Endothelial cell of umbilical vein (primary cell): Measurements from ENCODE around the gene LSM14B. TPM values are rescaled to one million over a fixed set of nuclear protein-coding genes. Genes with fewer than 3 reads are reported as not detected.

Source experiments
- BruUV-seq: library from RNA; stranded (reverse); fragments of 400-500 nt; replicated peaks from 2 replicates; lab custom pipeline; 2021; lab: Mats Ljungman, UMichigan
- CTCF ChIA-PET: fragments of 300-600, 350-600 bp; sonication (Branson Sonifier 250); formaldehyde crosslinking; loops from one replicate; lab custom pipeline; 2021; ENCODE audit warnings: antibody characterized with exemption, inconsistent platforms; lab: Charles Lee
- POLR2A ChIA-PET: fragments of 300-600, 350-600 bp; sonication (Branson Sonifier 250); formaldehyde crosslinking; loops from one replicate; lab custom pipeline; 2021; ENCODE audit warnings: antibody characterized with exemption, inconsistent platforms; lab: Charles Lee
- DNase-seq: peaks from one replicate; pipeline ENCODE4 v3.0.0-alpha.2; 2011; ENCODE audit warnings: low read depth, low spot score
- FAIRE-seq: peaks from 2 replicates; lab custom pipeline; 2011; peaks lifted over from hg19 to GRCh38; lab: Jason Lieb, UNC
- H2AFZ ChIP-seq: 2 replicates; pipeline ENCODE4 v1.6.0; 2012; ENCODE audit warnings: low read depth, low read length, control low read depth, inconsistent platforms
- H3K27ac ChIP-seq: 2 replicates; pipeline ENCODE4 v1.5.1; 2011; ENCODE audit warnings: low read depth, mild to moderate bottlenecking, control low read depth, low read length, moderate library complexity; ENCODE audit not compliant: insufficient read depth
- H3K27me3 ChIP-seq, 2 experiments: 2 replicates each; pipeline versions ENCODE4 v1.6.0 to v1.6.1; 2011; ENCODE audit warnings: low read length in 2 of 2, mixed read lengths in 1 of 2; ENCODE audit not compliant: control insufficient read depth in 2 of 2, insufficient read depth in 2 of 2
- H3K36me3 ChIP-seq, 2 experiments: 2 replicates in 1 of 2; 3 replicates in 1 of 2; pipeline ENCODE4 v1.5.1; 2011; ENCODE audit warnings: low read length in 2 of 2, mild to moderate bottlenecking in 1 of 2, moderate library complexity in 1 of 2; ENCODE audit not compliant: control insufficient read depth in 2 of 2, insufficient read depth in 2 of 2; ENCODE audit errors: extremely low read depth in 1 of 2
- H3K4me1 ChIP-seq: 3 replicates; pipeline ENCODE4 v1.5.1; 2011; ENCODE audit warnings: mild to moderate bottlenecking, low read length; ENCODE audit not compliant: control insufficient read depth, insufficient read depth; ENCODE audit errors: extremely low read depth
- H3K4me2 ChIP-seq: 2 replicates; pipeline ENCODE4 v1.6.1; 2011; ENCODE audit warnings: low read length, control low read depth, mixed read lengths; ENCODE audit not compliant: insufficient read depth
- H3K4me3 ChIP-seq, 3 experiments: fragments of 200-600 bp in 1 of 3; sonication (generic), shearing (Covaris generic) in 1 of 3; replicated peaks in 1 of 3; 2 replicates each; pipeline ENCODE4 v1.5.1; 2011 to 2016; ENCODE audit warnings: control low read depth in 3 of 3, low read length in 3 of 3, mild to moderate bottlenecking in 2 of 3, inconsistent platforms in 1 of 3, low read depth in 1 of 3, moderate library complexity in 1 of 3; ENCODE audit not compliant: insufficient read depth in 1 of 3
- H3K79me2 ChIP-seq: 2 replicates; pipeline ENCODE4 v1.6.0; 2012; ENCODE audit warnings: low read length, inconsistent platforms; ENCODE audit not compliant: control insufficient read depth, insufficient read depth
- H3K9ac ChIP-seq: replicated peaks from 2 replicates; pipeline ENCODE3; 2011; ENCODE audit warnings: low read length, control low read depth; ENCODE audit not compliant: insufficient read depth; ENCODE audit errors: extremely low read depth
- H3K9me1 ChIP-seq: replicated peaks from 3 replicates; pipeline ENCODE4 v1.6.0; 2011; ENCODE audit warnings: mild to moderate bottlenecking, low read length; ENCODE audit not compliant: control insufficient read depth, insufficient read depth; ENCODE audit errors: extremely low read depth
- H3K9me3 ChIP-seq: replicated peaks from 2 replicates; pipeline ENCODE4 v1.5.1; 2012; ENCODE audit warnings: low read length, inconsistent platforms; ENCODE audit not compliant: control insufficient read depth, insufficient read depth
- H4K20me1 ChIP-seq: replicated peaks from 2 replicates; pipeline ENCODE3; 2011; ENCODE audit warnings: mild to moderate bottlenecking, low read length; ENCODE audit not compliant: control insufficient read depth, insufficient read depth; ENCODE audit errors: extremely low read depth
- CTCF ChIP-seq, 2 donors: IDR thresholded peaks; 1 replicate in 1 of 2; 2 replicates in 1 of 2; pipeline ENCODE4 v1.5.1; 2011; ENCODE audit warnings: low read length in 2 of 2, mild to moderate bottlenecking in 2 of 2, moderate library complexity in 2 of 2, control low read depth in 1 of 2, inconsistent platforms in 1 of 2, low read depth in 1 of 2; ENCODE audit not compliant: insufficient read depth in 1 of 2; ENCODE audit errors: extremely low read depth in 1 of 2
- EZH2 ChIP-seq: IDR thresholded peaks from 2 replicates; pipeline ENCODE4 v1.6.1; 2012; ENCODE audit warnings: borderline replicate concordance, low read depth, mild to moderate bottlenecking, moderate library complexity, low read length, inconsistent platforms; ENCODE audit not compliant: severe bottlenecking
- FOS ChIP-seq: IDR thresholded peaks from 2 replicates; pipeline ENCODE4 v1.6.1; 2011; ENCODE audit warnings: mild to moderate bottlenecking, low read length, moderate library complexity, borderline replicate concordance; ENCODE audit not compliant: insufficient read depth
- GATA2 ChIP-seq: IDR thresholded peaks from 2 replicates; pipeline ENCODE4 v1.7.0; 2011; ENCODE audit warnings: low read depth, mild to moderate bottlenecking, moderate library complexity, mixed read lengths, low read length; ENCODE audit not compliant: insufficient read length, insufficient read depth
- JUN ChIP-seq: IDR thresholded peaks from 2 replicates; pipeline ENCODE4 v1.6.1; 2011; ENCODE audit warnings: borderline replicate concordance, low read depth; ENCODE audit not compliant: insufficient read length, insufficient read depth
- MAX ChIP-seq: IDR thresholded peaks from 2 replicates; pipeline ENCODE4 v1.6.1; 2011; ENCODE audit not compliant: insufficient read depth, insufficient read length
- MYC ChIP-seq: IDR thresholded peaks from one replicate; pipeline ENCODE4 v1.6.1; 2011; ENCODE audit warnings: mild to moderate bottlenecking, low read depth, low read length
- POLR2A ChIP-seq: IDR thresholded peaks from 2 replicates; pipeline ENCODE4 v1.6.1; 2012; ENCODE audit warnings: low read depth, mild to moderate bottlenecking, control low read depth, low read length
- POLR2AphosphoS5 ChIP-seq: IDR thresholded peaks from 2 replicates; pipeline ENCODE4 v1.6.1; 2012; ENCODE audit warnings: low read depth, mild to moderate bottlenecking, control low read depth, low read length, moderate library complexity; ENCODE audit not compliant: insufficient read depth
- dilution Hi-C: fragments of 300-500 bp; cut with MboI; formaldehyde crosslinking; loops from one replicate; pipeline ENCODE4 v1.15.0; 2019; ENCODE audit warnings: low sequenced_read_pairs; ENCODE audit not compliant: extremely low pct_ligation_motif_present
- intact Hi-C: fragments of 100-400 bp; cut with micrococcal nuclease; formaldehyde crosslinking; loops from one replicate; pipeline ENCODE4 v1.10.0; 2022
- polyA plus RNA-seq, 4 experiments: library from polyadenylated mRNA; depleted of rRNA in 3 of 4; stranded (reverse) in 3 of 4; unstranded in 1 of 4; fragments of >200 nt; gene quantifications; 2 replicates each; pipeline versions ENCODE4 v1.2.1 to v1.2.3, GENCODE V29; 2011 to 2012; ENCODE audit warnings: missing spikeins in 1 of 4
- total RNA-seq: library from RNA; stranded (reverse); gene quantifications from 2 replicates; pipeline ENCODE4 v1.2.3, GENCODE V29; 2021

LSM14B gene
- total and polyA plus RNA-seq, 2 donors (not counting 3 experiments of a cell fraction or from before 2014, with no cell fraction given) = 32.5 to 34.0 TPM

GRCh38 chr20:62151835-62152364, 29.6 kb downstream of the LSM14B start:
- intact Hi-C loops = no loop called here
- BruUV-seq = no TSS peak
- no peak overlapping the region for H3K9ac ChIP-seq
- FAIRE-seq (no peak), DNase-seq (no peak)
- H4K20me1 ChIP-seq = no peaks in the 10 kb centered on the region
- ChIA-PET CTCF (no interaction called here), POLR2A (no interaction called here)
- TF ChIP-seq MYC = no peak
- no peak for TF ChIP-seq POLR2A
- TF ChIP-seq FOS = no peak
- no peak for TF ChIP-seq MAX
- TF ChIP-seq POLR2AphosphoS5 = no peak
- no peak for TF ChIP-seq CTCF (IDR thresholded peaks at IDR 0.05; ENCODE audit: extremely low read depth in 1 of 2, insufficient read depth in 1 of 2, low read depth in 1 of 2, low read length in 2 of 2)
- TF ChIP-seq GATA2 = no peak
- TF ChIP-seq JUN = no peak
- TF ChIP-seq EZH2 = no peak
- no peaks in the 10 kb centered on the region for H3K4me1 ChIP-seq
- H3K9me1 ChIP-seq = no peaks in the 10 kb centered on the region
- peaks cover 83% of the 10 kb centered on the region for H3K79me2 ChIP-seq
- no peak overlapping the region for H3K4me2 ChIP-seq
- no peak overlapping the region for H3K27ac ChIP-seq
- H3K27me3 ChIP-seq = no peaks in the 10 kb centered on the region
- H3K9me3 ChIP-seq = no peaks in the 10 kb centered on the region
- no peak overlapping the region for H3K4me3 ChIP-seq
- no peak overlapping the region for H2AFZ ChIP-seq
- dilution Hi-C loops = no loop called here
- peaks cover 0 to 8% of the 10 kb centered on the region in 2 experiments for H3K36me3 ChIP-seq
